ENCODE results near the gene VSIG10L2. TPM values are rescaled to one million over a fixed set of nuclear protein-coding genes. Genes with fewer than 3 reads are reported as not detected.

Gene VSIG10L2
- total RNA-seq, 1 donor from 2014 or later, result not detected

DNA sequence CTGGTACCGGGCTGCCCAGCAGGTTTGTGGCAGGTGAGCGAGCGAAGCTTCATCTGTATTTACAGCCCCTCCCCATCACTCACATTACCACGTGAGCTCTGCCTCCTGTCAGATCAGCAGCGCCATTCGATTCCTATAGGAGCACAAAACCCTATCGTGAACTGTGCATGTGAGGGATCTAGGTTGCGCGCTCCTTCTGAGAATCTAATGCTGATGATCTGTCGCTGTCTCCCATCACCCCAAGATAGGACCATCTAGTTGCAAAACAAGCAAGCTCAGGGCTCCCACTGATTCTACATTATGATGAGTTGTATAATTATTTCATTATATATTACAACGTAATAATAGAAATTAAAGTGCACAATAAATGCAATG, 15.8 kb upstream of the VSIG10L2 start:
- no peak for DNase-seq (ENCODE audit: low spot score)
- TF ChIP-seq CTCF (IDR thresholded peaks at IDR 0.05), result no peak
- Mint-ChIP-seq H3K4me1 (ENCODE audit: low read depth) (peaks cover 8% of the 10 kb centered on the region), H3K27me3 (ENCODE audit: low read depth) (peaks cover 23% of the 10 kb centered on the region), H3K4me3 (ENCODE audit: unreplicated experiment) (no peak overlapping the region), H3K36me3 (ENCODE audit: low read depth) (no peaks in the 10 kb centered on the region), H3K27ac (ENCODE audit: unreplicated experiment) (no peak overlapping the region), H3K9me3 (ENCODE audit: low read depth) (no peaks in the 10 kb centered on the region)

- Mint-ChIP-seq H3K27me3 (ENCODE audit: low read depth) (peaks cover 21% of the 10 kb centered on the region), H3K4me3 (ENCODE audit: unreplicated experiment) (no peak overlapping the region), H3K36me3 (ENCODE audit: low read depth) (no peaks in the 10 kb centered on the region), H3K9me3 (ENCODE audit: low read depth) (no peaks in the 10 kb centered on the region), H3K4me1 (ENCODE audit: low read depth) (no peaks in the 10 kb centered on the region), H3K27ac (ENCODE audit: unreplicated experiment) (no peak overlapping the region)
- no peak for TF ChIP-seq CTCF (IDR thresholded peaks at IDR 0.05)
- no peak for DNase-seq (ENCODE audit: low spot score)
Measured at GRCh38 chr11:125931116-125931515, 14.7 kb upstream of the VSIG10L2 start.

- no peak for TF ChIP-seq CTCF (IDR thresholded peaks at IDR 0.05)
- H3K27ac Mint-ChIP-seq (ENCODE audit: unreplicated experiment), result no peak overlapping the region
- no peaks in the 10 kb centered on the region for H3K36me3 Mint-ChIP-seq (ENCODE audit: low read depth)
- H3K4me3 Mint-ChIP-seq (ENCODE audit: unreplicated experiment), result no peak overlapping the region
- no peaks in the 10 kb centered on the region for H3K9me3 Mint-ChIP-seq (ENCODE audit: low read depth)
- no peak for DNase-seq (ENCODE audit: low spot score)
- H3K4me1 Mint-ChIP-seq (ENCODE audit: low read depth), result no peaks in the 10 kb centered on the region
- peaks cover 19% of the 10 kb centered on the region for H3K27me3 Mint-ChIP-seq (ENCODE audit: low read depth)
Measured at GRCh38 chr11:125931668-125932067, 14.2 kb upstream of the VSIG10L2 start.

GRCh38 chr11:125932301-125932700, 13.5 kb upstream of the VSIG10L2 start:
- DNase-seq (ENCODE audit: low spot score), result no peak
- Mint-ChIP-seq H3K27ac (ENCODE audit: unreplicated experiment) (no peak overlapping the region), H3K36me3 (ENCODE audit: low read depth) (no peaks in the 10 kb centered on the region), H3K27me3 (ENCODE audit: low read depth) (peaks cover 14% of the 10 kb centered on the region), H3K9me3 (ENCODE audit: low read depth) (no peaks in the 10 kb centered on the region), H3K4me3 (ENCODE audit: unreplicated experiment) (no peak overlapping the region), H3K4me1 (ENCODE audit: low read depth) (no peaks in the 10 kb centered on the region)
- TF ChIP-seq CTCF (IDR thresholded peaks at IDR 0.05), result no peak

DNA sequence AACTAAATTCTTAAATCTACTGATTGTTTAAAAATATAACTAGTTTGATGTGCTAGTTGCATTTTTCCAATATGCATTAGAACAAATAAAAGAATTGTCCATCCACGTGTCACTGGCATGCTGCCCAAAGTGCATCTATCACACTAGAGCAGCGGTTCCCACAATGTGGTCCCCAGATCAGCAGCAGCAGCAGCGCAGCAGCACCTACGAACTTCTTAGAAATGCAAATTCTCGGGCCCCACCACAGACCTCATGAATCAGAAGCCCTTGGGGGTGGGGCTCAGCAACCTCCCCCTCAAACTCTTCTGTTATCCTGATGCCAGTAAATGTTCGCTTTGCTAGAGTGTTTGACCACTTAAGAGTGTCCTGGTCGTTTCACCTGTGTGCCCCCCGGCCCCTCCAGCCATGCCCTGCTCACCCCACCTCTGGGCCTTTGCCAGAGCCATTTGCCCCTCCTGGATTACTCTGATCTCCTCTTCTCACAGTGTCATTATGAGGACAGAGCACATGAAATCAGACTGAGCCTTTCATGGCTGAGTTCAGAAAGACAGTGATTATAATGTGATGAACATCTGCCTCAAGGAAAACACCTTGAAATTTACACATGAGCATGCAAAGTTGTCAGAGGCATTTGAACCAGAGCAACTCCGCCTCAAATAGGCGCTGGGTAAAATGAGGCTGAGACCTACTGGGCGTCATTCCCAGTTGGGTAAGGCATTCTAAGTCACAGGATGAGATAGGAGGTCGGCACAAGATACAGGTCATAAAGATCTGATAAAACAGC, 12.6 kb upstream of the VSIG10L2 start:
- TF ChIP-seq CTCF (IDR thresholded peaks at IDR 0.05), result no peak
- no peak for DNase-seq (ENCODE audit: low spot score)
- Mint-ChIP-seq H3K9me3 (ENCODE audit: low read depth) (no peaks in the 10 kb centered on the region), H3K36me3 (ENCODE audit: low read depth) (no peaks in the 10 kb centered on the region), H3K4me3 (ENCODE audit: unreplicated experiment) (no peak overlapping the region), H3K27ac (ENCODE audit: unreplicated experiment) (no peak overlapping the region), H3K4me1 (ENCODE audit: low read depth) (no peaks in the 10 kb centered on the region), H3K27me3 (ENCODE audit: low read depth) (peaks cover 14% of the 10 kb centered on the region)

Measured in chondrocyte (in vitro differentiated cells).